ENCODE results near the gene TRPV2. TPM values are rescaled to one million over a fixed set of nuclear protein-coding genes. Genes with fewer than 3 reads are reported as not detected.

Gene TRPV2
- total RNA-seq, 1 experiment from 2014 or later: 34.9 TPM

GRCh38 chr17:16484445-16485175, 69.2 kb downstream of the TRPV2 start:
- CTCF ChIA-PET: interaction anchor here (0.6 kb wide), 1 partner anchor 132 kb away, joined by 5 read pairs; no protein-coding TSS in a partner anchor
- Histone ChIP-seq H3K4me3 (ENCODE audit: low read depth in 2 of 2, low read length in 2 of 2) (no peak overlapping the region), H3K27ac (ENCODE audit: low read length) (no peak overlapping the region), H3K36me3 (ENCODE audit: control insufficient read depth, insufficient read depth, low read length) (no peaks in the 10 kb centered on the region), H3K27me3 (ENCODE audit: control insufficient read depth, insufficient read depth, low read length) (no peaks in the 10 kb centered on the region), H3K9me3 (ENCODE audit: control insufficient read depth, insufficient read depth, low read depth, low read length) (no peaks in the 10 kb centered on the region), H3K4me1 (ENCODE audit: control insufficient read depth, insufficient read depth, low read length) (no peaks in the 10 kb centered on the region)
- in situ Hi-C loops (cut with HindIII; ENCODE audit: low pct_unique_long_range_greater_than_20kb, low sequenced_read_pairs) (no loop called here), intact Hi-C loops (cut with micrococcal nuclease; ENCODE audit: unreplicated experiment) (no loop called here)
- BruUV-seq (replicated peaks): no TSS peak
- ATAC-seq: no peak
- POLR2A ChIA-PET: interaction anchor here (0.5 kb wide), 1 partner anchor 36 kb away, joined by 5 read pairs; no protein-coding TSS in a partner anchor
- TF ChIP-seq SIN3A (IDR thresholded peaks at IDR 0.05; ENCODE audit: borderline replicate concordance, insufficient read depth, low read depth, low read length): no peak
- no peak for TF ChIP-seq POLR2AphosphoS5 (IDR thresholded peaks at IDR 0.05; ENCODE audit: low read depth, low read length)
- TF ChIP-seq CTCF (IDR thresholded peaks at IDR 0.05): no peak
- no peak for TF ChIP-seq REST (IDR thresholded peaks at IDR 0.05; ENCODE audit: insufficient read depth in 1 of 2, low read depth in 2 of 2, low read length in 1 of 2)
- no peak for TF ChIP-seq TCF7L2 (IDR thresholded peaks at IDR 0.05; ENCODE audit: low read depth, low read length)
- DNase-seq (ENCODE audit: low read depth, low spot score): no peak

Other genes starting within 250 kb of the TRPV2 start
- 83.8 TPM for gene NCOR1, start 200.0 kb upstream of the TRPV2 start, total RNA-seq (2021; ENCODE audit: unreplicated experiment)
- gene PIGL, start 198.4 kb upstream of the TRPV2 start, total RNA-seq (2021; ENCODE audit: unreplicated experiment): 14.8 TPM
- gene CENPV, start 62.1 kb upstream of the TRPV2 start, total RNA-seq (2021; ENCODE audit: unreplicated experiment): 64.6 TPM
- 1,654 TPM for gene UBB, start 34.5 kb upstream of the TRPV2 start, total RNA-seq (2021; ENCODE audit: unreplicated experiment)
- gene LRRC75A, start 76.6 kb downstream of the TRPV2 start, total RNA-seq (2021; ENCODE audit: unreplicated experiment): 1.2 TPM
- gene ZNF287, start 153.6 kb downstream of the TRPV2 start, total RNA-seq (2021; ENCODE audit: unreplicated experiment): 12.3 TPM
- gene ZNF624, start 238.3 kb downstream of the TRPV2 start, total RNA-seq (2021; ENCODE audit: unreplicated experiment): 3.9 TPM